Measurements from ENCODE around the gene ARHGAP45.
"Not testable (repeated sequence)": the region's sequence is repeated elsewhere in the genome, so short reads cannot be mapped to it uniquely, and the experiment has no call there.

Gene ARHGAP45, protein sequence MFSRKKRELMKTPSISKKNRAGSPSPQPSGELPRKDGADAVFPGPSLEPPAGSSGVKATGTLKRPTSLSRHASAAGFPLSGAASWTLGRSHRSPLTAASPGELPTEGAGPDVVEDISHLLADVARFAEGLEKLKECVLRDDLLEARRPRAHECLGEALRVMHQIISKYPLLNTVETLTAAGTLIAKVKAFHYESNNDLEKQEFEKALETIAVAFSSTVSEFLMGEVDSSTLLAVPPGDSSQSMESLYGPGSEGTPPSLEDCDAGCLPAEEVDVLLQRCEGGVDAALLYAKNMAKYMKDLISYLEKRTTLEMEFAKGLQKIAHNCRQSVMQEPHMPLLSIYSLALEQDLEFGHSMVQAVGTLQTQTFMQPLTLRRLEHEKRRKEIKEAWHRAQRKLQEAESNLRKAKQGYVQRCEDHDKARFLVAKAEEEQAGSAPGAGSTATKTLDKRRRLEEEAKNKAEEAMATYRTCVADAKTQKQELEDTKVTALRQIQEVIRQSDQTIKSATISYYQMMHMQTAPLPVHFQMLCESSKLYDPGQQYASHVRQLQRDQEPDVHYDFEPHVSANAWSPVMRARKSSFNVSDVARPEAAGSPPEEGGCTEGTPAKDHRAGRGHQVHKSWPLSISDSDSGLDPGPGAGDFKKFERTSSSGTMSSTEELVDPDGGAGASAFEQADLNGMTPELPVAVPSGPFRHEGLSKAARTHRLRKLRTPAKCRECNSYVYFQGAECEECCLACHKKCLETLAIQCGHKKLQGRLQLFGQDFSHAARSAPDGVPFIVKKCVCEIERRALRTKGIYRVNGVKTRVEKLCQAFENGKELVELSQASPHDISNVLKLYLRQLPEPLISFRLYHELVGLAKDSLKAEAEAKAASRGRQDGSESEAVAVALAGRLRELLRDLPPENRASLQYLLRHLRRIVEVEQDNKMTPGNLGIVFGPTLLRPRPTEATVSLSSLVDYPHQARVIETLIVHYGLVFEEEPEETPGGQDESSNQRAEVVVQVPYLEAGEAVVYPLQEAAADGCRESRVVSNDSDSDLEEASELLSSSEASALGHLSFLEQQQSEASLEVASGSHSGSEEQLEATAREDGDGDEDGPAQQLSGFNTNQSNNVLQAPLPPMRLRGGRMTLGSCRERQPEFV

DNA sequence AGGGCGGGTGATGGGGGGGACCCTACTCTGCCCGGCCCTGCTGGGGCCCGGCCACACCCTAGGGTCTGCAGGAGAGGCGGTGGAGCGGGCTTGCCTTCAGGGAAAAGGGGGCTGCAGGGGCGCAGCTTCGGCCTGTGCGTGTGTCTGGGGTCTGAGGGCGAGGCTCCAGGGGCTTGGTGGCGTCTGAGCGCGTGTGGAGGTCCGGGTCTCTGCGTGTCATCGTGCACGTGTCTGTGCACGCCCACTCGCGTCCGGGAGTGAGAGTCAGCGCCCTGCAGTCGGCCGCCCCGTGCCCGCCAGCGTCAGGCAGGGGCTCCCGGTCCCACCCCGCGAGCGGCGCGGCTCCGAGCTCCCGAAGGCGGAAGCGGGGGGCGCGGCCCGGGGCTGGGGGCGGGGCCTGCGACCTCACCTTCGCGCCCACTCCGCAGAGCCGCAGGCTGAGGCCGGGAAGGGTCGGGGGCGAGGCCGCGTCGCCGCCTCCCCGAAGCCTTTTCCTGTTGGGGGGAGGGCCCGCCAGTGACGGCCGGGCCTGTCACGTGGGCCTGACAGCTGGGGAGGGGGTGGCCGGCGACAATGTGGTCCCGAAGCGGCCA, at the start of gene ARHGAP45:
TSS of gene ARHGAP45 (plus strand) at position 420 of the 593 bp plus-strand sequence. CDS start 239 bp downstream, outside the sequence.
- DNase-seq (ENCODE audit: low read depth, low spot score), result no peak

DNA sequence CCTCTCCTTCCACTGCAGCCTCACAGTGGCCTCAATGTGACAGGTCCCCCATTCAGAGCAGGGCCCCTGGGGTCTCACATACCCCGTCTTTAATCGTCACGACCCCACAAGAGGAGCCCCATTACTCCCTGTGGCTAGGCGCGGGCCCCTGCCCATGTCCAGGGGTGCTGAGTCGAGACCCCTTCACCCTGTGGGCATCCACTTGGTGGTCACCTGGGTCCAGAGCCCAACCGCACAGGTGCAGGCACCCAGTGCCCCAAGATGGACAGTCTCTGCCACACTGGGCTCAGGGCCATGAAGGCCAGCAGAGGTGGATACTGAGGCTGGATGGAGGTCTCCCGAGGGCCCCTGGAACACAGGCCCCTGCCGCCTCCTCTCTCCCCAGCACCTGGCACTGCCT, 49.1 kb upstream of the ARHGAP45 start:
- no peak for DNase-seq (ENCODE audit: low read depth, low spot score)

DNA sequence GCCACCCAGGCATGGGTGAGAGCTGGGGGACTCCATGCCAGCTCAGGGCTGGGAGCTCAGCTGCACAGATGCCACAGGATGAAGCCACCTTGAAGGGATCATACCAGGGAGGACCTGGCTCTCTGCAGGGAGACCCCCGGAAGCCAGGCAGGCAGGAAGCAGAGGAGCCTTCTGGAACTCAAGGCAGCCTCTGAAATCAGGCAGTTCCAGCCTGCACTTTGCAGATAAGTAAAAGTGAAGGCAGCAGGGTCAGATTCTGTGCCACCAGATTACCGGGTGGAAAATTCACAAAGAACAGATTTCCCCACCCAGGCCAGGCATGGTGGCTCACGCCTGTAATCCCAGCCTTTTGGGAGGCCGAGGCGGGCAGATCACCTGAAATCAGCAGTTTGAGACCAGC, 48.6 kb upstream of the ARHGAP45 start:
- no peak for DNase-seq (ENCODE audit: low read depth, low spot score)

DNA sequence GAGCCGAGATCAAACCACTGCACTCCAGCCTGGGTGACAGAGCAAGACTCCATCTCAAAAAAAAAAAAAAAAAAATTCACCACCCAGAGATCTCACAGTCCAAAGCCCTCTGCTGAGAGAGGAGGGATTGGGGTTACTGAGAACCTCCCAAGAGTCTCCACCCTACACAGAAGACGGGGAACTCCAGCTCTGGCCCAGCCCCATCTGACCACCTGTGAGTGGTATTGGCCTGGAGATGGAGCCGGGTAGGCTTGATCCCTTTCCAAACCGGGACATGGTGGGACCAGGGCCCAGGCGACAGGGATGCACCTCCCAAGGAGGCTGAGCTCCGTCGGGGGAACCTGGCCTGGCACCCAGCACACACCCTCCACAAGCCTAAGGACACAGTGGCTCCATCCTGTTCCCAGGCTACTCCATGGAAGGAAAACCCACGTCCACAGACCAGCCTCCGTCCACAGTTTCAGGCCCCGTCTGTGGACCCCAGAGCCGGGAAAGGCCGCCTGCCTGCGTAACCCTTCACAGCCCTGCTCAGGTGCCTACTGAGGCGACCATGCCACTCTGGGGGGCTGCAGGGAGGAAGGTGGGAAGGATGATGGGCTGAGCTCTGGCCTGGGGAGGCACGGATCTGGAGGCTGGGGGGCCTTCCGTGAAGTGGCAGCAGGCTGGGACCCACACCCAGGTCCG, 47.9 kb upstream of the ARHGAP45 start:
- DNase-seq (ENCODE audit: low read depth, low spot score), result no peak

DNA sequence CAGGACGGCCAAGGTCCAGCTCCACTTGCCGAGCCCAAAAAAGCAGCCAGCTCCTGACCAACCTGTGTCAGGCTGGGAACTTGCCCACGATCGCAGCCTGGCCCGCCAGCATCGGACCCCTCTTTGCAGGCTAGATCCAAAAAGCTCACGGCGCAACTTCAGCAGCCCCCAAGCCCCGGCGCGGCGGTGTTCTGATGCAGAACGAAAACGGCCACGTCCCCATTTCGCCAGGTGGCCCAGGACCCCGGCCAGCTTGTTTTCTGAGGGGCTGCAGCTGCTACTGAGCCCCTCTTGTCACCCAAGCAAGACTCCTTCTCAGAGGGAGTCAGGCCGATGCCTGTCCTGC, 47.4 kb upstream of the ARHGAP45 start:
- DNase-seq (ENCODE audit: low read depth, low spot score), result no peak

DNA sequence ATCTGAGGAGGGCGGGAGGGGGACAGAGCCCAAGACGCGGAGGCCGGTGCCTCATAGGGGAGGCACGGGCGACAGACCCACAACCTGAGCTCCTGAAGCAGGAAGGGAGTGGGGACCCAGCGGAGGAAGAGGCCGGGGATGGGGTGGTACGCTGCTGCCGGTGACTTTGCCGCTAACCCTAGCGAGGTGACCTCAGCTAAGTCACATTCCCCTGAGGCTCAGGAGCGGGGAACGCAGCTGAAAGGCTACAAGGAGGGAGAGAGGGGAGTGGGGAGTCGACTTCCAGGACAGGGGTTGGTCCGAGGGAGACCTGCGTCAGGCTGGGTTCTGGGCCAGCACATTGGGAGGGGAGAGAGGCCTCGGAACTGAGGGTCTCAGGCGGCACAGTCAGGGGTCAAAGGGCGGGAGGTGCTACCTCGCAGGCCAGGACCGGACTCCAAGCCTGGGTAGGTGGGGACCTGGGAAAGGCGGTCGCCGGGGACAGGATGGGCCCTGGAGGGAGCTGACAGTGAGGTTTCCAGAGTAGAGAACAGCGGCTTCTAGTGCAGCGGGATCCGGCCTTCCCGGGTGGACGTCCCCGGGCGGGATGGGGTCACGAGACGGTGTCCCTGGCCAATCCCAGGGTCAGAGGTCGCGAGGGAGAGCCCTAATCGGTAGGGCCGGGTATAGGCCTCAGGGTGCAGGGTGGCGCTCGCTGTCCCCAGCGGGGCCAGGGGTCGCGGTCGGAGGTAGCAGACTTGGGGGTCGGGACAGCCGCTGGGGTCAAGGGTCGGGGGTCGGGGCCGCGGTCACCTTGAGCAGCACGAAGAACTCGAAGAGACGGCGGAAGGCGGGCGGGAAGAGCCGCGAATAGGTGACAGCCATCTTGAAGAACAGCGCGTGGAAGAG, 46.7 kb upstream of the ARHGAP45 start:
- no peak for DNase-seq (ENCODE audit: low read depth, low spot score)

DNA sequence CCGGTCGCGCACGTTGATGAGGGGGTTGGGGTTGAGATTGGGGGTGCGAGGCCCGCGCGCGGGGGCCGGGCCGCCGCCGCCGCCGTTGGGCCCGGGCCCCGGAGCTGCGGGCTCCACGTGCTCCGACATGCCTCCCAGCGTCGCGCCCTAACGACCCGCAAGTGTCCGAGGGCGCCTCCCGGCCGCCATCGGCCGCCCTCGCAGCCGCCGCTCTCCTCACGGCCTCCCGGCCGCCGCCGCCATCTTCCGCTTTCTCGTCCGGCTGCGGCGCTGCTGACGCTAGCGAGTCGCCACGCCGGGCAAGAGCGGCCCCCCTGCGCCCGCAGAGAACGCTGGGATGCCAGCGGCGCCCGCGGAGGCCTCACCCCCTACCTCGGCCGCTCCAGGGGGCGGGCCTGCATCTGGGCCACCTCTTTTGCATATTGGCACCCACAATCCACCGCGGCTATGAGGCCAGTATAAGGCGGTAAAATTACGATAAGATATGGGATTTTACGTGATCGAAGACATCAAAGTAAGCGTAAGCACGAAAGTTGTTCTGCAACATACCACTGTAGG, 46.0 kb upstream of the ARHGAP45 start, which contains the start of gene TMEM259:
TSS of gene TMEM259 (minus strand) at position 256 of the 558 bp plus-strand sequence. CDS start at position 129, 127 bp downstream.
- DNase-seq (ENCODE audit: low read depth, low spot score), result peak; percentile 91

DNA sequence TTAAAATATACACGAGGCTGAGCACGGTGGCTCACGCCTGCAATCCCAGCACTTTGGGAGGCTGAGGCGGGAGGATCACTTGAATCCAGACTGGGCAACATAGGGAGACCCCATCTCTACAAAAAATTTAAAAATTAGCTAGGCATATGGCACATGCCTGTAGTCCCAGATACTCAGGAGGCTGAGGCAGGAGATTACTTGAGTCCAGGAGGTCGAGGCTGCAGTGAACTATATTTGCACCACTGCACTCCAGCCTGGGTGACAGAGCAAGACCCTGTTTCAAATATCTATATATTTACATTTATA, 43.1 kb upstream of the ARHGAP45 start:
- not testable (repeated sequence) for DNase-seq (ENCODE audit: low read depth, low spot score)

DNA sequence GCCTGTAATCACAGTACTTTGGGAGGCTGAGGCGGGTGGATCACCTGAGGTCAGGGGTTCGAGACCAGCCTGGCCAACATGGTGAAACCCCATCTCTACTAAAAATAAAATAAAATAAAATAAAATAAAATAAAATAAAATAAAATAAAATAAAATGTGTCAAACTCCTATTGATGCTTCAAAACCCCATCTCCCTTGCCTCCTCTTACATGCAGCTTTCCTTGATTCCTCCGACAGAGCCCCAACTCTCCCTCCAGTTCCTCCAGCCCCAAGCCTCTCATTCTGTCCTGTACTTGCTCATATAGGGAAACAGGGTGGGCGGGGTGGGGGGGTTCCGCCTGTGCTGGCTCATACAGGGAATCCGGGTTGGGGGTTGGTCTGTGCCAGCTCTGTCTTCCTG, 41.9 kb upstream of the ARHGAP45 start:
- not testable (repeated sequence) for DNase-seq (ENCODE audit: low read depth, low spot score)

DNA sequence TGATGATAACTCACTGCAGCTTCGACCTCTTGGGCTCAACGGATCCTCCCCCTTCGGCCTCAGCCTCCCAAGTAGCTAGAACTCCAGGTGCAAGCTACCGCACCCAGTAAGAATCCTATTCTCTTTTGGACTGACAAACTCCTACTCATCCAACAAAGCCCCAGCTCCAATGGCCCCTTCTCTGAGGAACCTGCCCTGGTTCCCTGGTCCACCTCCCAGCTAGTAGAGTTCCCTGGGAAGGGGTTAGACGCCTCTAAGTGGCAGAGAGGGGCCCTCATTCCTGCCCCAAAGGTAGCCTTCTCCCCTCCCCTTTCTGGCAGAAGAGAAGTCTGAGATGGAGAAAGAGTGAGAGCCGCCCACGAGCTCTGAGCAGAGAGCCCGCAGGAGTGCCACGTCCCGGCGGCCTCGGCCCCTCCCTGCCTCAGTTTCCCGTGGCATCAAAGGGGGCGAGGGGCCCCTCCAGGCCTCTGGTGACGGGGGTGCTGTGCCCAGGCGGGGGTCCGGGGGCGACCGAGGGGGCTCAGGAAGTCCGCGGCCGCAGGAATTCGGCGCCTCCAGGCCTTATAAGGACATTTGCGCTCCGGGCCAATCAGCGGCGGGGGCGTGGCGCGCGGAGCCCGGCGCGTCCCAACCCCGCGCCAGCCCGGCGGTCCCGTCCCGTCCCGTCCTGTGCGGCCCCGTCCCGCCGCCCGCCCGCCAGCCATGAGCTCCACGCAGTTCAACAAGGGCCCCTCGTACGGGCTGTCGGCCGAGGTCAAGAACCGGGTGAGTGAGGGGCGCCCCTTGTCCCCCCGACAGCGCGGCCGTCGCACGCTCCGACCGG, 40.8 kb upstream of the ARHGAP45 start, which contains the start of gene CNN2:
TSS of gene CNN2 (plus strand) at position 649 of the 823 bp plus-strand sequence. CDS start at position 703, 54 bp downstream.
- DNase-seq (ENCODE audit: low read depth, low spot score), result no peak

DNA sequence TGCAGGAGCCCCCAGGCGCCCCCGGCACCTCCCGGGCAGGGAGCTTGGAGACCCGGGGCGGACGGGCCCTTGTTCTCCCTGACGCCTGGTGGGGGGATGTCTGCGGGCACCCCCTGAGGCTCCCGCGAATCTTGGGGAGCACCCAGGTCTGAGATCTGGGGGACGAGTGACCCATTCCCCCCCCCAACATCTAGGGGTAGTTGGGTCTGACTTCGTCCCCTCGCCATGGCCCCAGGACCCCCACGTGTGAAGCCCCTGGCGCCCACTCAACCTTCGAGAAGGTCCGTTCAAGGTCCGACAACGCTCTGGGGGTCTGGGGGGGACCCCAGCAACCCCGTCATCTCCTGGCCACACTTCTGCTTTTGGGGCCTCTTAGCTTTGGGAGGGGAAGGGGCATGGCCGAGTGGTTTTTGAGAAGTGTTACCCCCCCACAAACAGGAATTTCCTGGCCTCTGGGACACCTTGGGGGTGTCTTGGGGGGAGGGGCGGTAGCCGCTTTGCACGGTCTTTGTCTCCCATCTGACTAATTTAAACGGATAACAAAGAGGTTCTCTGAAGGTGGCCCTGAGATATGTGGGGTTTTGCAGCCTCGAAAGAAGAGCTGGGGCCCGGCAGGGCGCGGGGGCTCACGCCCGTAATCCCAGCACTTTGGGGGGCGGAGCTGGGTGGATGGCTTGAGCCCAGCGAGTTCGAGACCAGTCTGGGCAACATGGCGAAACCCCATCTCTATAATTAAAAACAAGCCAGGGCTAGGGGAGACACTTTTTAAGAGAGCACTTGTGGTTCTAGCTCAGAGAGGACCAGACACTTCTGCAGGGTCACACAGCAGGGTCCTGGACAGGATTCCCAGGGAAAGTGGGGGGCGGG, 40.0 kb upstream of the ARHGAP45 start:
- no peak for DNase-seq (ENCODE audit: low read depth, low spot score)

DNA sequence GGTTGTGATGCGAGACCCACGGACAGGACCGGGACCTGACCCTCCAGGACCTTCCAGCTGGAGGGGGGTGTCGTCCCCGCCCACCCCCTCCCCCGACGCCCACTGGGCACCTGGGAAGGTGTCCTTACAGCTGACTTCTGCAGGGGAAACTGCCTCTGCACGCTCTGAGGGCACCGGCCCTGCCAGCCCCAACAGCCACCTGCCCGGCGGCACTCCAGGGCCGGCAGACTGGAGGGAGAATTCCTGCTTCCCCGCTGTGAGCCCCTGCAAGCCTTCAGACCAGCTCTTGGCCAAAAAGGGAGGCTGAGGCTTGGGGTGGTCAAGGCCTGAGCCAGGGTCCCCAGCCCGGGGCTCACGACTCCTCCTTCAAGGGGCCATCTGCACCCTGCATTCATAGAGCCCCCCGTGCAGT, 39.3 kb upstream of the ARHGAP45 start:
- DNase-seq (ENCODE audit: low read depth, low spot score), result no peak

DNA sequence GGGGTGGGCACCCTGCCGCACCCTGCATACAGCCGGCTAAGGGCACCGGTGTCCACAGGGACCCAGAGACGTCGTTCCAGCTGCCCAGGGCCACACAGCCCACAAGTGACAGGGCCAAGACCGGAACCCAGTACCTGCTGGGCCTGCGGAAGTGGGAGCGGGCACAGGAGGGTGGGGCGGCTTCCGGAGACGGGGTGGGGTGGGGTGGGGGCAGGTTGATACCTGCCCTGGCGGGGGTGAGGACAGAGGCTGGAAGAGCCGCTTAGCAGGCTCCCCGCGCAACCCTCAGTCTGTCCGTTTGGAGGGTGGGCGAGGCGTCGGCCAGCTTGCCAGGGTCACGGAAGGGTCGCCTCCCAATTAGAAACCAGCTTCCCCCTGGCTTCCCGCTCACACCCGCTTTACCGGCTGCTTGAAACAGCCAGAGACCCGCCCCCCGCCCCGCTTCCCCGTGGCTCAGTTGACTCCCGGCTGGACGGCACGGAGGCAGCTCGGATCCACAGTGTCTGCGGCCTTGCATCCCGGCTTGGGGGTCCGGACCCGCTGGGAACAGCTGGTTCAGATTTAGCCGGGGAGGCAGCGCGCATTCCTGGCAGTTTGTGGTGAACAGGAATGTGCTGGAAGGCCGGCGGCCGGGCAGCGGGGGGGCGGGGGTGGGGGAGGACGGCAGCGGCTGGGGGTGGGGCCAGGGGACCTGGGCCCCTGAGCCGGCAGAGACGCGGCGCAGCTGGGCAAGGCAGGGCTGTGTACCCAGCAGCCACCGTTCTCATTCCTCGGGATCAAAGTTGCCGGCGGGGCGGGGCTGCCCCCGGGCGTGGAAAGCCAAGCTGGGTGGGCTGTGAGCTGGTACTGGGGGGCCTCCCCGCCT, 38.7 kb upstream of the ARHGAP45 start:
- DNase-seq (ENCODE audit: low read depth, low spot score), result peak; percentile 98

DNA sequence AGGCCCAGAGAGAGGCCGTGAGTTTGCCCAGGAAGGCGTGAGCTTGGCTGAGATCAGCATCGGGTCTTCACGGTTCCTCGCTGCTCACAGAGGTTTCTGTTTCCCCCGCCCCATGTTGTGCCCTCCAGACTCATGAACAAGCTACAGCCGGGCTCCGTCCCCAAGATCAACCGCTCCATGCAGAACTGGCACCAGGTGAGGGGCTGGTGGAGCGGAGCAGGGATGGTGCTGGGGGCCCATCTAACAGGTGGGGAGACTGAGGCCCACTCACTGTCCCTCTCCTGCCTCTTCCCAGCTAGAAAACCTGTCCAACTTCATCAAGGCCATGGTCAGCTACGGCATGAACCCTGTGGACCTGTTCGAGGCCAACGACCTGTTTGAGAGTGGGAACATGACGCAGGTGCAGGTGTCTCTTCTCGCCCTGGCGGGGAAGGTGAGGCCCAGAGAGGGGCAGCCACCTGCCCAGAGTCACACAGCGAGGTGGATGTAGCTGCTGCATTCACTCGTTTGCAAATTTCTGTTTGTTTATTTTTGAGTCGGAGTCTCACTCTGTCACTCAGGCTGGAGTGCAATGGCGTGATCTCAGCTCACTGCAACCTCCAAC, 34.6 kb upstream of the ARHGAP45 start:
- DNase-seq (ENCODE audit: low read depth, low spot score), result no peak

DNA sequence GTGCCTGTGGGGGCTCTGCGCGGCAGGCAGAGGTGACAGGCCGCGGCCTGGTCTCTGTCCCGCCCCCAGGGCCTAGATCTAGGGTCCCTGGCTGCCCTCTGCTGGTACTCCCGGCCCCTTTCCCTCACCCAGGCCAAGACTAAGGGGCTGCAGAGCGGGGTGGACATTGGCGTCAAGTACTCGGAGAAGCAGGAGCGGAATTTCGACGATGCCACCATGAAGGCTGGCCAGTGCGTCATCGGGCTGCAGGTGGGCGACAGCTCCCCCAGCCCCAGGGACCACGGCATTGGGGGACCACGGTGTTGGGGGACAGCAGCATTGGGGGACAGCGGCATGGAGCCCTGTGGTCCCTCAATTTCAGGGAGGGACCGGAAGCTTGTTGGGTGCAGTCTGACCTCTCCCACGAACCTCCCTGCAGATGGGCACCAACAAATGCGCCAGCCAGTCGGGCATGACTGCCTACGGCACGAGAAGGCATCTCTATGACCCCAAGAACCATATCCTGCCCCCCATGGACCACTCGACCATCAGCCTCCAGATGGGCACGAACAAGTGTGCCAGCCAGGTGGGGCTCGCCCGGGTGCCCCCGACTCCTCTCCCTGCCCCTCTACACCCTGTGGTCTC, 30.9 kb upstream of the ARHGAP45 start:
- DNase-seq (ENCODE audit: low read depth, low spot score), result no peak

DNA sequence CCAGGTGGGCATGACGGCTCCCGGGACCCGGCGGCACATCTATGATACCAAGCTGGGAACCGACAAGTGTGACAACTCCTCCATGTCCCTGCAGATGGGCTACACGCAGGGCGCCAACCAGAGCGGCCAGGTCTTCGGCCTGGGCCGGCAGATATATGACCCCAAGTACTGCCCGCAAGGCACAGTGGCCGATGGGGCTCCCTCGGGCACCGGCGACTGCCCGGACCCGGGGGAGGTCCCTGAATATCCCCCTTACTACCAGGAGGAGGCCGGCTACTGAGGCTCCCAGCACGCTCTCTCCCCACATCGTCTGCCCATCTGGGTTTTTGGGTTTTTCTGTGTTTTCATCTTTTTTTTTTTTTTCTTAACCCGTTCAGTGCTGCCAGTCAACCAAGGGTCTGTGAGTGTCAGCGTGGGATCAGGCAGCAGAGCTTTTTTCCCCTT, 29.3 kb upstream of the ARHGAP45 start:
- DNase-seq (ENCODE audit: low read depth, low spot score), result no peak
